Occipital lobe (tissue), 2 donors: ENCODE measurements around the gene MAVS. TPM values are rescaled to one million over a fixed set of nuclear protein-coding genes. Genes with fewer than 3 reads are reported as not detected.
"Not testable (repeated sequence)": the region's sequence is repeated elsewhere in the genome, so short reads cannot be mapped to it uniquely, and the experiment has no call there.

Experiments
- DNase-seq: peaks from one replicate; lab custom pipeline; 2025; lab: John Stamatoyannopoulos, UW
- total RNA-seq: library from RNA; depleted of rRNA; stranded (reverse); fragments of >200 nt; gene quantifications from one replicate; pipeline ENCODE4 v1.2.3, GENCODE V29; 2014

Gene MAVS
- total RNA-seq, 1 donor from 2014 or later: 8.0 TPM

DNA sequence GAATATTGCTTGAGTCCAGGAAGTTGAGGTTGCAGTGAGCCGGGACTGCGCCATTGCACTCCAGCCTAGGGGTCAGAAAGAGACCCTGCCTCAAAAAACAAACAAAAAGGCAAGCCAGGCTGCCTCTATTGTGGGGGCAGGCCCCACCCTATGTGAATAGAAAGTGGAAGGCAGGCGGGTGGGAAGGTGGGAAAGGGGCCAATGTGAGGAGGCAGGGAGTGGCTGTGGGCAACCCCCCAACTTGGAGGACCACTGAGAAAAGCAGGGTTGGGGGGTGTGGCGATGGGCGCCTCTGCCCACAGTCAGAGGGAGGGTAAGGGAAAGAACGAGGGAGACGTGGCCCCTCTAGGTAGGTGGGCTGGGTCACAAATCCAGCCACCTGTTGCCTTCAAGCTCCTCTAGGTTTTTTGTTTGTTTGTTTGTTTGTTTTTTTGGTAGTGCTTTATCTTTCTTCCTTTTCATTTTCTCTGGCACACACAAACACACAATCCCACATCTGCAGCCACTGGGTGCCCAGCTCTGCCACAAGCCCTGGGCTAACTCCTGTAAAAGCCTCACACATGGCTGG, 31.6 kb upstream of the MAVS start:
- no peak for DNase-seq

DNA sequence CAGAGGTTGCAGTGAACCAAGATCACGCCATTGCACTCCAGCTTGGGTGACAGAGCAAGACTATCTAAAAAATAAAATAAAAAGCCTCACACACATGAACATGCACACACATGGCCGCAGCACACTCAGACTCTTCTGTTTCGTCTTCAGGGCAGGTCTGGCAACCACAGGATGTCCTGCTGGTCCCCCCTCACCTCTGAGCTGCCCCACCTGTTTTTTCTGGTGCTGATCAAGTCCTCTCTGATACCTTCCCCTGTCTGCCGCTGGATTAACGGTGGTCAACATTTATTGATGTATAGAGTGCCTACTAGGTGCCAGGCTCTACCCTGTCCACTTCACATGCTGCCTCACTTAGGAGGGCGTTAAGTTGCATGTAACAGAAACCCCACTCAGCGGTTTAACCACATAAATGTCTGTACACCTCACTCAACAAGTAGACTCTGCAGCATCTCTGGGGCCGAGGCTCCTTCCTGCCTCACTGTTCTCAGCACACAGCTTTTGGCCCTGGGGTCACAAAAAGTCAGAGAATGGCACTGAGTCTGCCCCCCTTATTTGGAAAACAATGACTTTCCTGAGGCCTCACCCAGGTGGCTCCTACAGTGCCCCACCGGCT, 30.8 kb upstream of the MAVS start:
- DNase-seq: no peak

DNA sequence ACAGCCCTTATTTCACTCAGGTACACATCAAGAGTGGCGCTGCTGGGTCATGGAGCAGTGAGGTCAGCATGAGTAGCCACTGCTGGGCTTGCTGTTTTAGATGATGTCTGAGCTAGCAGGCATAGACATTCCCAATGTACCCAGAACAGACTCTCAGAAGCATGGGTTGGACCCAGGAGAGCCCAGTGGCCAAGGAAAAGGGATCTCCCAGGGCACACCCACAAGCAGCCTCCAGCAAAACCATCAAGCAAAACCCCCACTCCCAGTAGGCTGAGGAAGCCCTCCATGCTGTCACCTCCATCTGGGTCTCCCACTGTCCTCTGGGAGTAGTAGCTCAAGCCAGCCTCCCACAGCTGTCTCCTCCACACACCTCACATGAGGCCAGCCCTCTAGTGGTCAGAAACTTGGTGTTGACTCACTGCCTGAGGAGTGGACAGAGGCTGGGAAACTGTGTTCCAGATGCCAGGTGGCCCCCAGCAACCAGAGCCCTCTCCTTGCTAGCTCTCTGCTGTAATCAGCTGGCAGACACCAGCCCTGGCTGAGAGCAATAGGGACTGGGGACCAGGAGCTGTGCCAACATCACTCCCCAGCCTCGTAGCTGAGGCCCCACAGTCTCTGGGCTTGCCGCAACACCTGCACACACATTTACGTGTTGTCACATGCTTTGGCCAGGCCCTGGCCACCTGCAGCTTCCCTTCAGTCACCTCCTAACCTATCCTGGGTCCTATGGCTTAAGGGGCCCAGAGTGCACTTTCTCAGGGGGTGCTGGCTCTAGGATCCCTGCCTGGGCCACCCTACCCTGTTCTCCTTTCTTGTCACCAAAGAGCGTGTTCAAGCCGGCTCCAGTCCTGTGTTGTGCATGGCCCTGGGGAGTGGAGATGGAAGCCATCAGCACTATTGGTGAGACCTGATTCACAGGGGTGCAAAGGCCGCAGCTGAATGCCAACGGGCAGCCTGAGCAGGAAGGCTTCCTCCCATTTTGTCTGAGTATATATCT, 28.2 kb upstream of the MAVS start:
- DNase-seq: no peak

DNA sequence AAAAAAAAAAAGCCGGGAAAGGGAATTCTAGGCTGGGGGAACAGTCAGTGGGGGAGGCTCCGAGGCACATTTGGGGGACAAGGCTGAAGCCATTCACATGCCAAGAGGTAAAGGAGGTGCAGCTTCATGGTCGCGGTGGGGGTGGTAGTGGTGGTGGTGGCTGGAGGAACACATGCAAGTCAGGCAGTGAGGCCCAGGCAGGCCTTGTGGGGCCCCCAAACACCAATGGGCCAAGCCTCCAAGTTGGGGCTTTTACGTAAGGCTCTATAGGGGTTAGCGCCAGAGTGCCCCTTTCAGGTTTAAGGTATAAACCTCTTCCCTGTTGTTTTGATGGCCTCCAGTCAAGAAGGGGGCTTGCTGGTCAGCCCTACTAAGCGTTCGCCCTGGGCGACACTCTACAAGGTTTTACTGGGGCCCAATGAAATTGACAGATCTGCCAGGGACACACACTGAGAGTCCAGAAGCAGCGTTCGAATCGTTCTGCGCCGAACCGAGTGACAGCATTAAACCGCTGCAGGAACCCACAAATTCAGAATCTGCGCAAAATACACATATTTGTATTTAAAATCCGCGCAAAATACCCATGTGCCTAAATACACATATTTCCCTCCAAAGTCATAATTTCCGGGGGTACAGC, 27.1 kb upstream of the MAVS start:
- DNase-seq: no peak

DNA sequence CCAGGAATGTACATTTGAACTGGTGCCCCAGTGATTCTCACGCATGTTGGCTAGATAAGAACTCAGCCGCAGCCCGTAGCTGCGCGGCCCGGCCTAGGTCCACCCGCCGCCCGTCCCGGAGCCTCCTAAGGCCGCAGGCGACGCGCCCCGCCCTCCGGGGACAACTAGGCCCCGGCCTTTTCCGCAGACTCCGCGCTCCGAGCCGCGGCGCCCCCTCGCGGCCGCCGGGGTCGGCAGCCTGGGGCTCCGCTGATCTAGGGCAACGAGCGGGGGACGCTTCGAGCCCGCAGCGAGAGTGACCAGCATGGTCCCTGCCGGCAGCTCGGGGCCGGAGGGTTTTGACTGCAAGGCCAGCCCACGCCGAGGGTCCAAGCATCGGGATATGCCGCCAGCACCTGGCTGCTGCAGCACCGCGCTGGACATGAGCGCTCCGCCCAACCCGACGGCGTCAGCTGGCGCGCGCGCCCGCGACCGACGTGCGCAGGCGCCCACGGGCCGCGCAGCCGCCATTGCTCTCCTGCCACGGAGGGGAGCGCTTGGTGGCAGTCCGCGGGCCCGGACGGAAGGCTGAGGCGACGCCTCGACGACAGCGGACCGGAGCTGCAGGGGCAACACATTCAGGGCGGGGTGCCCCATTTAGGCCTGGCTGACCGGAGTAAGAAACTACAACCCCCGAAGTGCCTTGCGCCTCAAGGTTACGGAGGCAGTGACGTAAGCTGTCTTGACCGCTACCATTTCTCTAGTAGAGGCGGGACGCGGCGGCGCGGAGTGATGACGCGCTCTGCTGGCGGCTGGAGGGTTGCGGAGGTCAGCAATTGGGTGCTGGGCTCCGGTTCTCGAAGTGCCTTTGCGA, 26.4 kb upstream of the MAVS start, which contains the start of gene AP5S1:
TSS of gene AP5S1 (plus strand) at position 500 of the 853 bp plus-strand sequence. CDS start 1,571 bp downstream, outside the sequence.
- peak; percentile 92 for DNase-seq

DNA sequence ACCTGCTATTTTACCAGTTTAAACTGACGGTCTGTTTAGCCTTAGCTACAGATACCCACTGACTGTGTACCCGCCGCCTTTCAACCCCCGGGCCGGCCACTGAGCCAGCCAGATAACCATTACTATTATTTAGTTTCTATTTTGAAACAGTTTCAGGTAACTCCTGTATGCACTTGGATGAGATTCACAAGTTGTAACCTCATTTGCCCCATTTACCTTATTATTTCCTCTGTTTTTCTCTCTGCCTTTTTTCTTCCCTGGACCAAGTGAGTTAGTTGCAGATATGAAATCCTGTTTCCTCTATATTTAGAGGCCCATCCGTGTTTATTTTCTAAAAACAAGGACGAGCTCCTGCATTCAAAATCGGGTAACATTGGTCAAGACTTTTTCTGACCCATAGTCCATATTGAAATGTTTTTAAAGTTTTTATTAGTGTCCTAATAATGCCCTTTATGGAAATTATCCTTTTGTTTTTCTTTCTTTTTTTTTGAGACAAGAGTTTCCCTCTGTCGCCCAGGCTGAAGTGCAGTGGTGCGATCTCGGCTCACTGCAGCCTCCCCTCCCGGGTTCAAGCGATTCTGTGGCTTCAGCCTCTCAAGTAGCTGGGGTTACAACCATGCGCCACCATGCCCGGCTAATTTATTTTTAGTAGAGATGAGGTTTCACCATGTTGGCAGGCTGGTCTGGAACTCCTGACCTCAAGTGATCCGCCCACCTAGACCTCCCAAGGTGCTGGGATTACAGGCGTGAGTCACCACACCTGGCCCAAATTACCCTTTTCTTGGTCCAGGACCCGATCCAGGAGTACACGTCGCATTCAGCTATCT, 25.5 kb upstream of the MAVS start:
- no peak for DNase-seq

DNA sequence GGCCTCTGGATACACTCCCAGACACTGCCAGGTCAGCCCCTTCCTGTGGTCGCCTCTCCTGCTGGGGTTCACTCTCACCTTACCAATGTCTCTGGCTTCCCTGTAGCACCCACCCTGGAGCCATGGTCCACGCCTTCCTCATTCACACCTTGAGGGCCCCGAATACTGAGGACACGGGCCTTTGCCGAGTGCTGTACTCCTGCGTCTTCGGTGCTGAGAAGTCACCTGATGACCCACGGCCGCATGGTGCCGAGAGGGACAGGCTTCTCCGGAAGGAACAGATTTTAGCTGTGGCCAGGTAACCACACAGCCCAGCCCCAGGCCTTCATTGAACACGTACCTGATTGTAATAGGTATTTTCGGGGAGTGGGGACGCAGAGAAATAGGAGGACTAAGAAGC, 24.6 kb upstream of the MAVS start:
- DNase-seq: no peak

DNA sequence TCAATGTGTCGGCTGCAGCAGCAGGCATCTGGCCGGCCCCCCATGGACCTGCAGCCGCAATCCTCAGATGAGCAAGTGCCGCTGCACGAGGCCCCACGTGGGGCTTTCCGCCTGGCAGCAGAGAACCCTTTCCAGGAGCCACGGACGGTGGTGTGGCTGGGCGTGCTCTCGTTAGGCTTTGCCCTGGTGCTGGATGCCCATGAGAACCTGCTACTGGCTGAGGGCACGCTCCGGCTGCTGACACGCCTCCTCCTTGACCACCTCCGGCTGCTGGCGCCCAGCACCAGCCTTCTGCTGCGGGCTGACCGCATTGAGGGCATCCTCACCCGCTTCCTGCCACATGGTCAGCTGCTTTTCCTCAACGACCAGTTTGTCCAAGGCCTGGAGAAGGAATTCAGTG, 22.8 kb upstream of the MAVS start:
- DNase-seq: no peak

DNA sequence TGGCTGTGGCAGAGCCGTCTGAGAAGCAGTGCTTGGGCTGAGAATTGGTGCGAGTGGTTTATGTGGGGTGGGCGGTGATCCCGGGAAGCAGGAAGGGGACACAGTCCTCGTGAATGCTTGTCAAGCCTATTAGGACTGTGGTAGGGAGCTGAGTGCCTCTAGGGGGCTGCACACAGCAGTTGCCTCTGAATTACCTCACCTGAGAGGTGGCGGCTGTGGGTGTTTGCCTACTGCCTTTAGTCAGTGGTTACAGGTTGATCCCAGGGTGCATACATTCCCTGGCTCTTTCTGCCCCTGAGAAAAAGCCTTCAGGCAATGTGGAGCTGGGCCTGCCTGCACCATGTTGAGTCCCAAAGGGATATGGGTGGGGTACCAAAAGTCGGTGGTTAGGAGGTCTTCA, 21.1 kb upstream of the MAVS start:
- DNase-seq: no peak

DNA sequence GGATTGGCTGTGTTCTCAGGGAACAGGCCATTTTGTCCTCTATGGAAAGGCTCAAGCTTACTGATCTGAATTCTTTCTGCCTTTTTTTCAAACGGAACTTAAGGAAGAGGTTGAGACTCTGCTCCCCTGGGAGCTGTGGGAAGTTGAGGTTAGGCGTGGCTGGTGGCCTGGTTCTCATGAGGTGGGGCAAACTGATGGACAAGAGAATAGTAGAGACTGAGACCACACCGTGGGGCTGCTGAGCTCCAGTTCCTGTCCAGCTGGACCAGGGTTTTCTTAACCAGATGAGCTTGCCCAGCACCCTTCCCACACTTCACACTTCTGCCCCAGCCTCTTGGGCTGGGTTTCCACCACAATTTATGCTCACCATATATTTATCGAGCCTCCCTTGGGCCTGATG, 20.2 kb upstream of the MAVS start:
- DNase-seq: no peak

DNA sequence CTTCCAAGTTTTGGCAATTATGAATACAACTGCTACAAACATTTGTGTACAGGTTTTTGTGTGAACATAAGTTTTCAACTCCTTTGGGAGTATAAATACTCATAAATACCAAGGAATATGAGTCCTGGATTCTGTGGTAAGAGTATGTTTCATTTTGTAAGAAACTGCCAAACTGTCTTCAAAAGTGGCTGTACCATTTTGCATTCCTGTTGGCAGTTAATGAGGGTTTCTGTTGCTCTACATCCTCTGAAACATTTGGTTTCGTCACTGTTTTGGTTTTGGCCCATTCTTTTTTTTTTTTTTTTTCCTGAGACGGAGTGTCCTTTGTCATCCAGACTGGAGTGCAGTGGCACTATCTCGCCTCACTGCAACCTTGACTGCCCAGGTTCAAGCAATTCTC, 17.8 kb upstream of the MAVS start:
- DNase-seq: no peak

DNA sequence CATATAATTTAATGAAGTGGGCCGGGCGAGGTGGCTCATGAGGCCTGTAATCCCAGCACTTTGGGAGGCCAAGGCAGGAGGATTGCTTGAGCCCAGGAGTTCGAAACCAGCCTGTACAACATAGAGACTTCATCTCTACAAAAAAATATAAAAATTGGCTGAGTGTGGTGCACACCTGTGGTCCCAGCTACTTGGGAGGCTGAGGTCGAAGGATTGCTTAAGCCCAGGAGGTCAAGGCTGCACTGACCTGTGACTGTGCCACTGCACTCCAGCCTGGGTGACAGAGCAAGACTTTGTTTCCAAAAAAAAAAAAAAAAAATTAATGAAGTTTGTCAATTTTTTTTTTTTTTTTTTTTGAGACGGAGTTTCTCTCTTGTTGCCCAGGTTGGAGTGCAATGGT, 16.7 kb upstream of the MAVS start:
- DNase-seq: not testable (repeated sequence)

DNA sequence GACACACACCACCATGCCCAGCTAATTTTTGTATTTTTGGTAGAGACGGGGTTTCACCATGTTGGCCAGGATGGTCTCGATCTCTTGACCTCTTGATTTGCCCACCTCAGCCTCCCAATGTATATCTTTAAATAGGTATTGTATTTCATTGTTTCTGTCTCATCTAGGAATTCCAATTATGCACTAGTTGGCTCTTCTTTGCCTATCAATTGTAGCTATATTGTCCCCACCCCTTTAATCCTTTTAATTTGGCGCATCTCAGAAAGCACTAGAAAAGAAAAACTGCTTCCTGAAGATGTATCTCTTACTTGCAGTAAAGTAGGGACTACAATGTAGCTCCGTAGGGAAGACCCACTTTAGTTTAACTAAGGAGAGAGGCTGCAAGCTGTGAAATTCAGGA, 10.5 kb upstream of the MAVS start:
- no peak for DNase-seq

DNA sequence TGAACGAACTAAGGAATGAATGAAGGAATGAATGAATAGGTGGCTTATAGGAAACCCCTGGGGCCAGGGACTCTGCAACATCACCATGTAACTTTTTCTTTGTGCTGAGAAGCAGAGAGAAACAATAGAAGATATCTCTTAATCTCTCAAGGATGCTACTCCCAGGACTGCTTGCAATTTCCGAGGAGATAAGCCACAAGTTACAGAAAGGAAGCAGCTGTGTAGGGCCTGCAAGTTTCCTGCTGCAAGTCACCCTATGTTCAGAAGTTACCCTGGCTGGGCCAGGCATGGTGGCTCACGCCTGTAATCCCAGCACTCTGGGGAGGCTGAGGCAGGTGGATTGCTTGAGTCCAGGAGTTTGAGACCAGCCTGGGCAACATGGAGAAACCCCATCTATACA, 7.3 kb upstream of the MAVS start:
- no peak for DNase-seq

DNA sequence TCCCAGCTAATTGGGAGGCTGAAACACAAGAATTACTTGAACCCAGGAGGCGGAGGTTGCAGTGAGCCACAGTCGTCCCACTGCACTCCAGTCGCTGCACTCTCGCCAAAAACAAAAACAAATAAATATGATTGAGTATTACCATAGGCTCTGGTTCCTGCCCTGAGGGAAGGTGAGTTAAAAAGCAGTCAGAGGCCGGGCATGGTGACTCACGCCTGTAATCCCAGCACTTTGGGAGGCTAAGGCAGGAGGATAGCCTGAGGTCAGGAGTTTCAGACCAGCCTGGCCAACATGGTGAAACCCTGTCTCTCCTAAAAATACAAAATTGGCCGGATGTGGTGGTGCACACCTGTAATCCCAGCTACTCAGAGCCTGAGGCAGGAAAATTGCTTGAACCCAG, 6.4 kb upstream of the MAVS start:
- not testable (repeated sequence) for DNase-seq

DNA sequence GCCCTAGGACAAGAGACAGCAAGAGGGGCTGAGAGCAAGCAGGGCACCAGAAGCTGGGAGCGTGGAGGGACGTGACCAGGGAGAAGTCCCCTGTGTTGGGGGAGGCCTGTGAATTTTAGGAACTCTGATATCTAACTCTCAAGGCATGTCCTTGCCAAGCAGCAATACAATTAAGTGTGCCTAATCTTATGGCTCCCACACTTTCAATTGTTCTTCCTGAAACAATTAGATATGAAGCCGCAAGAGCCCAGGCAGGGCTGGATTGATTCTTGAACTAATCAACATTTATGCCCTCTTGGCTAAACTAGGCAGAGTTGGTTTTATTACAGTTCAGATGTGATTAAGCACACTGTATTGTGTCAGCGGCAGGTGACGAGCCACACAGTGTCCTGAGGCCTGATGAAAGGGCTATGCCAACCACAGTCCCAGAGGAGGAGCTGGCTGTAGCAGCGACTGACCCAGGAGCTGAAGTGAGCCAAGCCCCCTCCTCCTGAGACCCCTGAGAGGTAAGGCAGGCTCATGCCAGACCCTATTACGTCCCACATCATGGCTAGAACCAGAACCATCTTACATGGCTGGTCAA, 4.2 kb upstream of the MAVS start:
- DNase-seq: no peak

DNA sequence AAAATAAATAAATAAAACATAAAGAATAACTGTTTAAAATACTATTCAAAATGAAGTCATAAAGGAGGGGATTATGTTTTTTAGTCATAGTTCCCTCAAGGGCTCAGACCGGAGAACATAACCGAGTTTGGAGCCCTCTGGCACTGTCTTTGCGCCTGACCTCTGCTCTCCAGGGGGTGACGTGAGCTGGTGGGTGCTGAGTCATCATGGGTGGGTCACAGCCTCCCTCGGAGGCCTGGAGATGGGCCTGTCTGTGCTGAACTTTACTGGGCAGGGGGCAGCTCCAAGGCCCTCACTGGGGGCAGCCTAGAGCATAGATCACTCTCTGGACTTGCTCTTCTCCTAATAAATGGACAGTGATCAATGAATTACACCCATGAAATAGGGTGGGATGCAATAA, 3.1 kb upstream of the MAVS start:
- no peak for DNase-seq

DNA sequence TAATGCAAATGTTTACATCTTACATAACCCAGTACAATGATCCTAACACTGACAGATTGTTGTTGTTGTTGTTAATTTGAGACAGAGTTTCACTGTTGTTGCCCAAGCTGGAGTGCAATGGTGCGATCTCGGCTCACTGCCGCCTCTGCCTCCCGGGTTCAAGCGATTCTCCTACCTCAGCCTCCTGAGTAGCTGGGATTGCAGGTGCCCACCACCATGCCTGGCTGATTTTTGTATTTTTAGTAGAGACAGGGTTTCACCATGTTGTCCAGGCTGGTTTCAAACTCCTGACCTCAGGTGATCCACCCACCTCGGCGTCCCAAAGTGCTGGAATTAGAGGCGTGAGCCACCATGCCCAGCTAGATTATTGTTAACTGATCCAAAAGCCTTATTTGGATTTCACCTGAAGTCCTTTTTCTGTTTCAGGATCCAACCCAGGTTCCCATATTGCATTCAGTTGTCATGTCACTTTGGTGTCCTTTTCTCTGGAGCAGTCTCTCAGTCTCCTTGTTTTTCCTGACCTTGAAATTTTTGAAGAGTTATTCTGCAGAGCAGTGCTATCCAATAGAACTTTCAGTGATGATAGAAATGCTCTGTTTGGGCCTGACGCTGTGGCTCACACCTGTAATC, 2.5 kb upstream of the MAVS start:
- DNase-seq: not testable (repeated sequence)

DNA sequence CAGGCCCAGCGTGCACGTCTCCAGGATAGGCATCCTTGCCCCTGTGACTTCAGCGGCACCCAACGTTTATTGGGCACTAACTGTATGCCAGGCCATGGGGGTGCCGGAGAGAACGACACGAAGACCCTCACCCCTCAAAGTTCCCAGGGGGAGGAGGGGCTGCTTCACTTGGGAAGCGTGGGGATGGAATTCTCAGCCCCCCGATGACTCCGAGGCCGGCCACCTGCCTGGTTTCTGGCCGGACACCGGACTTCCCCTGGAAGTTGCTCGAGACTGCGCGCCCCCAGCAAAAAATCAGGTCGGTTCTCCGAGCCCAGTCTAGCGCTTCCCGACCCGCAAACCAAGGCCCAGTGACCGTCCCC, 275 bp upstream of the MAVS start:
- DNase-seq: no peak
